SU-DHL-6 (cell line): ENCODE results near the gene ZC3H8.

Experiments used
- H2AFZ ChIP-seq: fragments of 200-600 bp; sonication (generic); 2 replicates; pipeline ENCODE4 v1.6.1; 2014; ENCODE audit warnings: low read depth, mild to moderate bottlenecking, moderate library complexity, mixed read lengths, antibody characterized with exemption, low read length; ENCODE audit not compliant: severe bottlenecking
- H3F3A ChIP-seq: fragments of 200-600 bp; shearing (Covaris generic); 2 replicates; pipeline ENCODE4 v1.6.0; 2016; ENCODE audit warnings: antibody characterized with exemption, mild to moderate bottlenecking; ENCODE audit not compliant: insufficient read depth
- H3K27ac ChIP-seq: fragments of 200-600 bp; sonication (generic); 2 replicates; pipeline ENCODE4 v1.5.1; 2016; ENCODE audit warnings: low read depth, mild to moderate bottlenecking, low read length, moderate library complexity, mixed read lengths
- H3K27me3 ChIP-seq: fragments of 200-600 bp; sonication (generic), shearing (Covaris generic); 2 replicates; pipeline ENCODE4 v1.6.0; 2014; ENCODE audit warnings: mild to moderate bottlenecking, low read length
- H3K36me3 ChIP-seq: fragments of 200-600 bp; sonication (generic); 2 replicates; pipeline ENCODE4 v1.6.1; 2014; ENCODE audit warnings: mild to moderate bottlenecking, low read length, mixed read lengths
- H3K4me2 ChIP-seq: fragments of 300-600, 200-600 bp; shearing (Covaris generic), sonication (generic); 2 replicates; pipeline ENCODE4 v1.6.0; 2014; ENCODE audit warnings: low read length, low read depth, mild to moderate bottlenecking; ENCODE audit not compliant: poor library complexity, severe bottlenecking
- H3K4me3 ChIP-seq: fragments of 200-600 bp; sonication (generic); 2 replicates; pipeline ENCODE4 v1.5.1; 2014; ENCODE audit warnings: antibody characterized with exemption, low read length, mild to moderate bottlenecking, mixed read lengths; ENCODE audit not compliant: insufficient read depth, poor library complexity, severe bottlenecking
- H3K79me2 ChIP-seq: fragments of 200-600 bp; sonication (generic); 2 replicates; pipeline ENCODE4 v1.6.1; 2014; ENCODE audit warnings: mild to moderate bottlenecking, low read length, moderate library complexity; ENCODE audit not compliant: insufficient read depth
- H3K9ac ChIP-seq: fragments of 200-600 bp; sonication (generic); 2 replicates; pipeline ENCODE4 v1.7.0; 2014; ENCODE audit warnings: mild to moderate bottlenecking, low read length
- H3K9me2 ChIP-seq: fragments of 200-600 bp; sonication (generic); replicated peaks from 2 replicates; pipeline ENCODE4 v1.6.1; 2014; ENCODE audit warnings: low read length; ENCODE audit not compliant: insufficient read depth
- H3K9me3 ChIP-seq: fragments of 200-600 bp; sonication (generic); 2 replicates; pipeline ENCODE4 v1.6.1; 2014; ENCODE audit warnings: low read length, mixed read lengths; ENCODE audit not compliant: insufficient read depth
- H4K20me1 ChIP-seq: fragments of 200-600 bp; sonication (generic); 2 replicates; pipeline ENCODE4 v1.6.1; 2014; ENCODE audit warnings: low read depth, mild to moderate bottlenecking, antibody characterized with exemption, low read length, moderate library complexity, mixed read lengths
- EZH2phosphoT487 ChIP-seq: fragments of 200-600 bp; sonication (generic), shearing (Covaris generic); conservative IDR thresholded peaks from 2 replicates; pipeline ENCODE4 v1.6.1; 2018; ENCODE audit warnings: mild to moderate bottlenecking, antibody characterized with exemption, low read length, moderate library complexity, mixed read lengths
- TF ChIP-seq, protein P1 (sequence below): fragments of 200-600 bp; sonication (generic); IDR thresholded peaks from one replicate; pipeline ENCODE4 v1.5.1; 2017; ENCODE audit warnings: antibody characterized with exemption, mild to moderate bottlenecking, low read length, moderate library complexity; ENCODE audit not compliant: insufficient read depth, poor library complexity, severe bottlenecking

ZC3H8 gene

GRCh38 chr2:112195167-112195766, 59.6 kb downstream of the ZC3H8 start:
- H3K4me2 ChIP-seq, result no peak overlapping the region
- H3K27ac ChIP-seq, result no peak overlapping the region
- H3K27me3 ChIP-seq, result no peaks in the 10 kb centered on the region
- H3F3A ChIP-seq, result no peaks in the 10 kb centered on the region
- no peak overlapping the region for H3K4me3 ChIP-seq
- no peak for TF ChIP-seq EZH2phosphoT487
- TF ChIP-seq, protein P1, sequence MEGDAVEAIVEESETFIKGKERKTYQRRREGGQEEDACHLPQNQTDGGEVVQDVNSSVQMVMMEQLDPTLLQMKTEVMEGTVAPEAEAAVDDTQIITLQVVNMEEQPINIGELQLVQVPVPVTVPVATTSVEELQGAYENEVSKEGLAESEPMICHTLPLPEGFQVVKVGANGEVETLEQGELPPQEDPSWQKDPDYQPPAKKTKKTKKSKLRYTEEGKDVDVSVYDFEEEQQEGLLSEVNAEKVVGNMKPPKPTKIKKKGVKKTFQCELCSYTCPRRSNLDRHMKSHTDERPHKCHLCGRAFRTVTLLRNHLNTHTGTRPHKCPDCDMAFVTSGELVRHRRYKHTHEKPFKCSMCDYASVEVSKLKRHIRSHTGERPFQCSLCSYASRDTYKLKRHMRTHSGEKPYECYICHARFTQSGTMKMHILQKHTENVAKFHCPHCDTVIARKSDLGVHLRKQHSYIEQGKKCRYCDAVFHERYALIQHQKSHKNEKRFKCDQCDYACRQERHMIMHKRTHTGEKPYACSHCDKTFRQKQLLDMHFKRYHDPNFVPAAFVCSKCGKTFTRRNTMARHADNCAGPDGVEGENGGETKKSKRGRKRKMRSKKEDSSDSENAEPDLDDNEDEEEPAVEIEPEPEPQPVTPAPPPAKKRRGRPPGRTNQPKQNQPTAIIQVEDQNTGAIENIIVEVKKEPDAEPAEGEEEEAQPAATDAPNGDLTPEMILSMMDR, result no peak
- H3K9me3 ChIP-seq, result 0 out of 2 replicates have a peak, but pooled peaks cover 3% of the 10 kb centered on the region
- no peak overlapping the region for H2AFZ ChIP-seq
- no peaks in the 10 kb centered on the region for H3K9me2 ChIP-seq
- no peaks in the 10 kb centered on the region for H3K36me3 ChIP-seq
- no peaks in the 10 kb centered on the region for H3K79me2 ChIP-seq
- H4K20me1 ChIP-seq, result no peaks in the 10 kb centered on the region
- no peak overlapping the region for H3K9ac ChIP-seq

- Histone ChIP-seq H2AFZ (no peak overlapping the region), H3K4me3 (no peak overlapping the region), H3K9ac (no peak overlapping the region), H3K9me2 (no peaks in the 10 kb centered on the region), H3K79me2 (no peaks in the 10 kb centered on the region), H3K4me2 (no peak overlapping the region), H4K20me1 (no peaks in the 10 kb centered on the region), H3K27me3 (no peaks in the 10 kb centered on the region), H3K36me3 (no peaks in the 10 kb centered on the region), H3K27ac (no peak overlapping the region), H3F3A (no peaks in the 10 kb centered on the region), H3K9me3 (no peaks in the 10 kb centered on the region)
- TF ChIP-seq, protein P1, result no peak
- TF ChIP-seq EZH2phosphoT487, result no peak
Measured at GRCh38 chr2:112194482-112194881, 60.4 kb downstream of the ZC3H8 start.

GRCh38 chr2:112194028-112194427, 60.8 kb downstream of the ZC3H8 start:
- no peak overlapping the region for H3K4me3 ChIP-seq
- no peak overlapping the region for H2AFZ ChIP-seq
- no peaks in the 10 kb centered on the region for H3K79me2 ChIP-seq
- no peaks in the 10 kb centered on the region for H3F3A ChIP-seq
- H3K9me2 ChIP-seq, result no peaks in the 10 kb centered on the region
- no peaks in the 10 kb centered on the region for H3K9me3 ChIP-seq
- no peak overlapping the region for H3K4me2 ChIP-seq
- H3K27me3 ChIP-seq, result no peaks in the 10 kb centered on the region
- H4K20me1 ChIP-seq, result no peaks in the 10 kb centered on the region
- no peak overlapping the region for H3K27ac ChIP-seq
- no peak overlapping the region for H3K9ac ChIP-seq
- H3K36me3 ChIP-seq, result no peaks in the 10 kb centered on the region
- TF ChIP-seq, protein P1, result no peak
- TF ChIP-seq EZH2phosphoT487, result no peak
